IMR-90 (cell line): ENCODE measurements around the gene SLIT1. TPM values are rescaled to one million over a fixed set of nuclear protein-coding genes. Genes with fewer than 3 reads are reported as not detected.
A peak's percentile ranks its signal among the peaks of the same experiment; 100 is the strongest.

Source experiments
- ATAC-seq: fragments of 200-7000 bp; cut with Tn5 transposase; 2 replicates; pipeline ENCODE4 v1.9.1; 2020; ENCODE audit warnings: low read depth, mild to moderate bottlenecking, moderate library complexity
- BruUV-seq: library from RNA; stranded (reverse); fragments of 400-500 nt; replicated peaks from 2 replicates; lab custom pipeline; 2021; lab: Mats Ljungman, UMichigan
- CTCF ChIA-PET: fragments of 300-600 bp; formaldehyde crosslinking; extraction: SDS; loops from one replicate; lab custom pipeline; 2021; ENCODE audit warnings: antibody characterized with exemption; lab: Yijun Ruan, JAX
- POLR2A ChIA-PET: fragments of 300-600 bp; sonication (Branson Sonifier 250); formaldehyde crosslinking; loops from one replicate; lab custom pipeline; 2022; ENCODE audit warnings: antibody characterized with exemption; ENCODE audit not compliant: unreplicated experiment; lab: Charles Lee
- DNase-seq: peaks from one replicate; pipeline ENCODE4 v3.0.0; 2013
- H2AFZ ChIP-seq: replicated peaks from 2 replicates; pipeline ENCODE3; 2013; ENCODE audit warnings: low read length, mild to moderate bottlenecking; ENCODE audit not compliant: poor library complexity
- H2AK5ac ChIP-seq: 2 replicates; pipeline ENCODE4 v1.6.1; 2013; ENCODE audit warnings: low read depth, low read length, inconsistent platforms
- H2AK9ac ChIP-seq: replicated peaks from 2 replicates; pipeline ENCODE3; 2013; ENCODE audit warnings: mild to moderate bottlenecking, low read depth, low read length, moderate library complexity; ENCODE audit not compliant: poor library complexity
- H2BK120ac ChIP-seq: 2 replicates; pipeline ENCODE4 v1.6.1; 2013; ENCODE audit warnings: low read depth, low read length, inconsistent platforms
- H2BK15ac ChIP-seq: 3 replicates; pipeline ENCODE4 v1.6.1; 2013; ENCODE audit warnings: low read depth, low read length, inconsistent platforms
- H2BK20ac ChIP-seq: 2 replicates; pipeline ENCODE4 v1.6.1; 2013; ENCODE audit warnings: low read depth, mild to moderate bottlenecking, inconsistent platforms, low read length, moderate library complexity
- H2BK5ac ChIP-seq: 2 replicates; pipeline ENCODE4 v1.6.1; 2013; ENCODE audit warnings: mild to moderate bottlenecking, low read depth, low read length, inconsistent platforms; ENCODE audit not compliant: poor library complexity, severe bottlenecking
- H3K14ac ChIP-seq: replicated peaks from 2 replicates; pipeline ENCODE4 v1.6.1; 2013; ENCODE audit warnings: low read depth, low read length, inconsistent platforms
- H3K18ac ChIP-seq: 2 replicates; pipeline ENCODE4 v1.6.1; 2013; ENCODE audit warnings: low read depth, low read length, control low read depth
- H3K23ac ChIP-seq: 2 replicates; pipeline ENCODE4 v1.6.1; 2013; ENCODE audit warnings: low read depth, low read length, inconsistent platforms
- H3K27ac ChIP-seq: 2 replicates; pipeline ENCODE4 v1.5.1; 2013; ENCODE audit warnings: mild to moderate bottlenecking, control low read depth, low read length; ENCODE audit not compliant: insufficient read depth
- H3K27me3 ChIP-seq: 2 replicates; pipeline ENCODE4 v1.6.1; 2013; ENCODE audit warnings: low read length; ENCODE audit not compliant: control insufficient read depth, insufficient read depth
- H3K36me3 ChIP-seq: 2 replicates; pipeline ENCODE4 v1.6.1; 2013; ENCODE audit warnings: low read length, mixed read lengths; ENCODE audit not compliant: control insufficient read depth, insufficient read depth
- H3K4ac ChIP-seq: 2 replicates; pipeline ENCODE4 v1.6.1; 2013; ENCODE audit warnings: low read depth, low read length, inconsistent platforms
- H3K4me1 ChIP-seq: 2 replicates; pipeline ENCODE4 v1.6.1; 2013; ENCODE audit warnings: low read length, mixed read lengths; ENCODE audit not compliant: control insufficient read depth, insufficient read depth
- H3K4me2 ChIP-seq: 2 replicates; pipeline ENCODE4 v1.6.1; 2013; ENCODE audit warnings: low read depth, mild to moderate bottlenecking, control low read depth, low read length, moderate library complexity
- H3K4me3 ChIP-seq: 2 replicates; pipeline ENCODE4 v1.5.1; 2013; ENCODE audit warnings: low read depth, mild to moderate bottlenecking, control low read depth, low read length, moderate library complexity; ENCODE audit not compliant: insufficient read depth
- H3K56ac ChIP-seq: 2 replicates; pipeline ENCODE4 v1.6.1; 2013; ENCODE audit warnings: low read length, inconsistent platforms; ENCODE audit not compliant: insufficient read depth; ENCODE audit errors: extremely low read depth
- H3K79me1 ChIP-seq, 2 experiments: 2 replicates each; pipeline ENCODE4 v1.6.1; 2013; ENCODE audit warnings: low read length in 2 of 2, inconsistent platforms in 1 of 2, low read depth in 1 of 2
- H3K9ac ChIP-seq: 2 replicates; pipeline ENCODE4 v1.6.1; 2013; ENCODE audit warnings: low read depth, low read length, control low read depth
- H3K9me1 ChIP-seq: 2 replicates; pipeline ENCODE4 v1.6.1; 2013; ENCODE audit warnings: low read length, inconsistent platforms; ENCODE audit not compliant: insufficient read depth
- H3K9me3 ChIP-seq: 2 replicates; pipeline ENCODE4 v1.6.1; 2013; ENCODE audit warnings: low read length; ENCODE audit not compliant: control insufficient read depth, insufficient read depth
- H4K20me1 ChIP-seq: 2 replicates; pipeline ENCODE4 v1.6.1; 2013; ENCODE audit warnings: low read length, inconsistent platforms; ENCODE audit not compliant: insufficient read depth
- H4K5ac ChIP-seq: 2 replicates; pipeline ENCODE4 v1.6.1; 2013; ENCODE audit warnings: mild to moderate bottlenecking, low read depth, low read length, control low read depth
- H4K8ac ChIP-seq, 2 experiments: 2 replicates each; pipeline ENCODE4 v1.6.1; 2013; ENCODE audit warnings: low read depth in 2 of 2, low read length in 2 of 2, control low read depth in 1 of 2, inconsistent platforms in 1 of 2
- H4K91ac ChIP-seq: 2 replicates; pipeline ENCODE4 v1.6.1; 2013; ENCODE audit warnings: low read depth, low read length, inconsistent platforms; ENCODE audit not compliant: insufficient read depth
- NFE2L2 ChIP-seq: fragments of 150-350 bp; IDR thresholded peaks from 2 replicates; pipeline ENCODE4 v1.6.1; 2016; ENCODE audit warnings: low read depth, mild to moderate bottlenecking, low read length
- USF2 ChIP-seq: fragments of 150-350 bp; IDR thresholded peaks from 2 replicates; pipeline ENCODE4 v1.6.1; 2017; ENCODE audit warnings: mild to moderate bottlenecking, antibody characterized with exemption, low read length, low read depth
- WGBS, 2 experiments: methylation state at CpG; one replicate each; pipeline versions ENCODE4 v1.1.5 to v1.1.7; 2013; ENCODE audit warnings: missing lambda C conversion rate in 2 of 2; ENCODE audit not compliant: insufficient read length in 1 of 2; ENCODE audit errors: extremely low coverage in 2 of 2; 5-methylcytosine and 5-hydroxymethylcytosine counted together
- dilution Hi-C: fragments of 300-500 bp; cut with HindIII; formaldehyde crosslinking; loops from one replicate; pipeline ENCODE4 v1.14.3; 2018; ENCODE audit warnings: low sequenced_read_pairs; ENCODE audit not compliant: unreplicated experiment
- in situ Hi-C: fragments of 300-500 bp; cut with MboI; formaldehyde crosslinking; loops from 3 replicates; pipeline ENCODE4 v1.14.3; 2019; ENCODE audit warnings: low sequenced_read_pairs, inconsistent platforms, mixed read lengths
- intact Hi-C: fragments of 100-400 bp; cut with micrococcal nuclease; formaldehyde crosslinking; loops from 2 replicates; pipeline ENCODE4 v1.10.0; 2022
- polyA plus RNA-seq, 3 experiments: library from polyadenylated mRNA; depleted of rRNA; stranded (reverse); fragments of >200 nt; gene quantifications; 2 replicates each; pipeline ENCODE4 v1.2.3, GENCODE V29; 2012; ENCODE audit warnings: low replicate concordance in 1 of 3
- total RNA-seq: library from RNA; depleted of rRNA; stranded (reverse); fragments of >200 nt; gene quantifications from 2 replicates; pipeline ENCODE4 v1.2.3, GENCODE V29; 2012

The SLIT1 gene
- total and polyA plus RNA-seq, 2 of the 4 experiments (the other 2 are of a cell fraction): under 0.01 TPM

GRCh38 chr10:97230146-97230545 is 44.4 kb upstream of the SLIT1 start:
- no peak overlapping the region for H4K8ac ChIP-seq
- H3K4ac ChIP-seq: no peak overlapping the region
- H3K9ac ChIP-seq: no peak overlapping the region
- no CpG with 5 or more reads among the region's 1 CpG for WGBS, 2 experiments
- ATAC-seq (peak; percentile 79), DNase-seq (peak; percentile 68)
- H4K91ac ChIP-seq: no peak overlapping the region
- H2AFZ ChIP-seq: no peak overlapping the region
- dilution Hi-C loops (no loop called here), in situ Hi-C loops (no loop called here), intact Hi-C loops (loop anchor here (5.0 kb wide), 1 partner anchor 833 kb away; no protein-coding TSS in a partner anchor)
- H3K4me1 ChIP-seq: peaks cover 3% of the 10 kb centered on the region; the same call in 1 of the 2 replicates
- TF ChIP-seq USF2: peak; percentile 55
- no peak for TF ChIP-seq NFE2L2
- no peak overlapping the region for H2AK5ac ChIP-seq
- no peak overlapping the region for H2AK9ac ChIP-seq
- H3K27me3 ChIP-seq: no peaks in the 10 kb centered on the region
- no peak overlapping the region for H3K4me3 ChIP-seq
- CTCF ChIA-PET: interaction anchor here (0.5 to 1.9 kb wide), 3 partner anchors 8 to 157 kb away, joined by 3 to 6 read pairs (median 4); no protein-coding TSS in a partner anchor
- H2BK20ac ChIP-seq: no peak overlapping the region
- no peaks in the 10 kb centered on the region for H3K9me3 ChIP-seq
- H3K14ac ChIP-seq: no peak overlapping the region
- no peaks in the 10 kb centered on the region for H3K36me3 ChIP-seq
- H3K9me1 ChIP-seq: no peaks in the 10 kb centered on the region; the same call in 1 of the 2 replicates
- no peak overlapping the region for H3K18ac ChIP-seq
- H3K27ac ChIP-seq: no peak overlapping the region
- H2BK5ac ChIP-seq: no peak overlapping the region
- no peak overlapping the region for H4K5ac ChIP-seq
- H2BK15ac ChIP-seq: no peak overlapping the region
- BruUV-seq: no TSS peak
- no peak overlapping the region for H3K56ac ChIP-seq
- POLR2A ChIA-PET: no interaction called here
- H3K79me1 ChIP-seq: no peaks in the 10 kb centered on the region
- no peak overlapping the region for H3K23ac ChIP-seq
- H4K20me1 ChIP-seq: no peaks in the 10 kb centered on the region
- no peak overlapping the region for H2BK120ac ChIP-seq
- peak overlapping the region; percentile 15; the same call in 1 of the 2 replicates for H3K4me2 ChIP-seq
